ENCODE data around the gene RWDD1.
"Not testable (repeated sequence)": the region's sequence is repeated elsewhere in the genome, so short reads cannot be mapped to it uniquely, and the experiment has no call there.

The RWDD1 gene

DNA sequence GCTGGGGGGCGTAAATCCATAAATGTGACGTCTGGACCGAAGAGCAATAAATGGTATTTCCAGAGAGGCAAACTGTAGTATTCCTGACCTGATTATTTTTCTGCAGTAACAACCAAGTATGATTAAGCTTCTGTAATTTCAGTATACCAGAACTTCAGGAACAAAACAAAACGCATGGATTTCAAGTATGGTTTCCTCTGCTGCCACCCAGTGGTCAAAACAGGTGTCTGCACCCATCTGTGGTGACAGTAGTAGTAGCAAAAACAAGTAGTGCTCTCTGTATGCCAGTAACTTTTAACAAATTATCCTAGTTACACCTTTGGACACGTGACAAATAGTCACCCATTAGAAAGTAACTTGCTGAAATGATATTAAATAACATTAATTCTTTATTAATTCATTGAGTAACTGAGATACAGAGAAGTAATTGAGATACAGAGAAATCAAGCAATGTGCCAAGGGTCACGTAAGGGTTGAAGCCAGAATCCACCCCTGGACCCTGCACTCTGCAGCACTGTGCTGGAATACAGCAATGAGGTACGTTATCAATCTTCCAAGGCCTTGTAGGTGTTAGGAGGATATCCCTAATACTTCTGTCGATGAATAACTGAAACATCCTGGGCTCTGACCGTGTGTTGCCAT is 9.8 kb upstream of the RWDD1 start:
- DNase-seq (ENCODE audit: low read depth) = peak; percentile 48

- no peak for DNase-seq (ENCODE audit: low read depth)
Measured at GRCh38 chr6:116562019-116562403, 9.3 kb upstream of the RWDD1 start.

GRCh38 chr6:116562614-116563013 is 8.7 kb upstream of the RWDD1 start:
- DNase-seq (ENCODE audit: low read depth) = no peak

GRCh38 chr6:116563830-116564229 is 7.5 kb upstream of the RWDD1 start:
- DNase-seq (ENCODE audit: low read depth) = no peak

- DNase-seq (ENCODE audit: low read depth) = no peak
Measured at GRCh38 chr6:116564311-116564710, 7.0 kb upstream of the RWDD1 start.

DNA sequence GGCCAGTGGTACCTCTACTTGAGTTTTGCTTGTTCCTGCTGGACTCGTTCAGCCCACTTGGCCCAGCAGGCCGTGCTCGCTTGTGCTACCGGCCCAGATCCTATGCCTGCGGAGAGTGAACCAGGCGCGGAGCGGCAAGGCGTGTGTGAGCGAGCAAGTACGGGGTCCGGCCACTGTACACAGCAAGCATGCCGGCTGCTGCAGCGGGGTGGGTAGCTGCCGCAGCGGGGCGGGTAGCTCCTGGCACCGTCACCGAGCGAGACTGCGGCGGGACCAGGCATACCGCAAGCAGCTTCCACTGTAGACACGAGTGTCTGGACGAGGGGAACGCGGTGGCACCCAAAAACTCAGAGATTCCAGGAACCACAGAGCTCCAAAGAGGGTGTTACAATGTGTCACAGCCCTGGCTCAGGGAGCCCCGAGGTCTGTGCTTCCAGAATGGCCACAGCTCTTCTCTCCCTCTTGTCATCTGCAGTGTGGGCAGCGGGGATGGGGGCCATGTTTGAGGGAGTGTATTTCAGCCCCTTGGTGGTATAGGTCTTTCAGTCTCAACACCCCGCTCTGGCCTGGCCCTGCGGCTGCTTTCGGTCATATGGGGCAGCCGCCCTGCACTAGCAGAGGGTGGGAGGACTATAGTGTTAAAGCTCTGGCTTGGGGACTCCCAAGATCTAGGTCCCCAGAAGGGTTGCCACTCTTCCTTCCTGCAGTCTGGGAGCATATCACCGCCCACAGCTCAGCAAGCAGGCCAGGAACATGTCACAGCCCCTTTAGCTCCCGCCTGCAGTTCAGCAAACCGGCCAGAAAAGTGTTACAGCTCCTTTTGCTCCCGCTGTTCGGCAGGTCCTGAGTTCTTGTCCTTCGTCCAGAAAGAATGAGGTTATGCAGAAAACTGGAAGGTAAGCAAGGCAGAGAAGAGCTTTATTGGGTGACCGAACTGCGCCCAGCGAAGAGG is 6.1 kb upstream of the RWDD1 start:
- no peak for DNase-seq (ENCODE audit: low read depth)

GRCh38 chr6:116568111-116568510 is 3.2 kb upstream of the RWDD1 start:
- no peak for DNase-seq (ENCODE audit: low read depth)

DNA sequence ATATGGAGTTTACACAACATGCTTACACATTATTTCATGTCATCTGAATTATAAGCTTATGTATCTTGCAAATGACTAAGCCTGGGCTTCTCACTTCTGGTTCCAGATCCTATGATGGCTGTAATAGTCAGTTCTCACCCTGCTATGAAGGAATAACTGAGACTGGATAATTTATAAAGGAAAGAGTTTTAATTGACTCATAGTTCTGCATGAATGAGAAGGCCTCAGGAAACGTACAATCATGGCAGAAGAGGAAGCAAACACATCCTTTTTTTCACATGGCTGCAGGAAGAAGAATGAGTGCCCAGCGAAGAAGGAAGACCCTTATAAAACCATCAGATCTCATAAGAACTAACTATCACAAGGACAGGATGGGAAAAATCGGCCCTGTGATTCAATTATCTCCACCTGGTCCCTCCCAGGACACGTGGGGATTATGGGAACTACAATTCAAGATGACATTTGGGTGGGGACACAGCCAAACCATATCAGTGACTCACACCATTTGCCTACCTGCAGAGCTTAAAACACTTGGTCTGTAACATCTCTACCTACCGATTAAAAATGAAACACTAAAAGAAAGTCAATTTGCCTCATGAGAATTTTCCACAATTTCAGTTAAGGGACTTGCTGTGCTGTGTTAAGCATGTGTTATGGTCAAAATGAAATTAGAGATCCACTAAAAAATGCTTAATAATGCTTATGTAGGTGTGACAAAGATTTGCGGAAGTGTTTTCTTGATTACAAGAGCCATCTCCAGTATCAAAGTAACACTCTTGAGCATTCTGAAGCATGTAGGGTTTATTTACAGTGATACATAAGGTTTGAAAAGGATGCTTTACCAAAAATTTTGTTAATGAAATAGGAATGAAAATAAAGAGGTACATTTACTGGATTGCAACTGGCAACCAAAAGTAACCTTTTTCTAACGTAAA is 2.2 kb upstream of the RWDD1 start:
- no peak for DNase-seq (ENCODE audit: low read depth)

- DNase-seq (ENCODE audit: low read depth) = no peak
Measured at GRCh38 chr6:116571683-116572000, 338 bp downstream of the RWDD1 start.

GRCh38 chr6:116572162-116572561 is 858 bp downstream of the RWDD1 start:
- no peak for DNase-seq (ENCODE audit: low read depth)

DNA sequence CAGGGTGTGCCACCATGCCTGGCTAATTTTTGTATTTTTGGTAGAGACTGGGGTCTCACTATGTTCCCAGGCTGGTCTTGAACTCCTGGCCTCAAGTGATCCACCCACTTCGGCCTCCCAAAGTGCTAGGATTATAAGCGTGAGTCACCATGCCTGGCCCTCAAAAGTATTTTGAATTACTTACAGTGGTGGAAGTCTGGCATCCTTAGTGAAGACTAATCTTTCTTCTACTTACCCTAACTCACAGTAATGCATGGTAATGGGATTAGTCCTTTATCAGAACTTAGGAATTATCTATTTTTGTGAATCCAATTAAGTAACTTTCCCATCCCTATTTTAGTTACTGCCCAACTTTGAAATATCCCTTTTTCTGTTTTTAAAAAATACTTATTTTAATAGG is 3.9 kb downstream of the RWDD1 start:
- DNase-seq (ENCODE audit: low read depth) = no peak

- DNase-seq (ENCODE audit: low read depth) = no peak
Measured at GRCh38 chr6:116577486-116577885, 6.2 kb downstream of the RWDD1 start.

DNA sequence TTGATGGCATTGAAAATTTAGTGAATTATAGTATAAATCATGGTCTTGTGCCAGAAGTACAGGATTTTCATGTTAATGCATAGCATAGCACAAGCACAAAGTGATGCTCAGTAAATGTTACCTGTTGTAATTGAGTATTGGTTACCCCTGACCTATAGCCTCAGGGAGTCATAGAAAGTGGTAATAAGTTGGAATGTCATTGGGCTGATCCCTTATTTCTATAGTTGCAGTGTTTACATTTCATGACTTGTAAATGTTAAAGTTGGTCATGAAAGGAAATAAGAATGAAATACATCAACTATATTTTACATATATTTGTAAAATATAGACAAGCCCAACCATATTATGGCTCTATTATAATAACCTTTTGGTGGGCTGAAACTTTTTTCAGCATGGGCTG is 7.0 kb downstream of the RWDD1 start:
- no peak for DNase-seq (ENCODE audit: low read depth)

- no peak for DNase-seq (ENCODE audit: low read depth)
Measured at GRCh38 chr6:116579143-116579542, 7.8 kb downstream of the RWDD1 start.

GRCh38 chr6:116580198-116580597 is 8.9 kb downstream of the RWDD1 start:
- DNase-seq (ENCODE audit: low read depth) = no peak

DNA sequence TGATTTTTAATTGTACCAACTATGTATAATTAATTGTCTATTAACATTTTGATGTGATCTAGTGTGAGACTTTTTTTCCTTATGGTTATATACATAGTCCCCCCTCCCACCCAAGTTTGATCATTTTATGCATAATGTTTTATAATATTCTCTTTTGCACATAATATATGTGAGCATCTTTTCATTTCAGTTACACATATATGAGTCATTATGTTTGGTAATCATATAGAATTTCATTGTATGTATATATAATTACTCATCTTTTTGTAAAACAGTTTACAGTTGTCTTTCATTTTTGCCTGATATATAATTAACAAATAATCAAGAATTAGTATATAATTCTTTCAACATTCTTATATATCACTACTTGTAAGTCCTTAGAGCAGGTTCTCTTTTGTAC is 15.0 kb downstream of the RWDD1 start:
- DNase-seq (ENCODE audit: low read depth) = no peak

- DNase-seq (ENCODE audit: low read depth) = no peak
Measured at GRCh38 chr6:116586738-116587137, 15.4 kb downstream of the RWDD1 start.

GRCh38 chr6:116595247-116595646 is 23.9 kb downstream of the RWDD1 start:
- DNase-seq (ENCODE audit: low read depth) = no peak

DNA sequence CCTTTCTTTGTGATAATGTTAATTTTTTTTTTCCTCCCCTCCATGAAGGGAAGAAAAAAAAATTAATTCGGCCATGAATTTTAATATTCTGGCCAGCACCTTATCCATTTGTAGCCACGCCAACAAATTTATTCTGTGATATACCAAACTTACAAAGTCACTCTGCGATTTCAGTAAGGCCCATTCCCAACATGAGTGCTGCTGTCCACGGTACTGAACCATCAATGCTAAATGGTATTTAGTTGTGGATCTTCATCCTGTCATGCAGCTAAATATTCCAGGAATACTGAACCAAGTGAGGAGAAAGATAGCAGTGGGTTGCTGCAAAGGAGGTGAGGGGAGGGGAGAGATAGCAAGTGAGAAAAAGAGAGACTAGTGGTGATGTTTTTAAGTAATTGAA is 25.5 kb downstream of the RWDD1 start:
- no peak for DNase-seq (ENCODE audit: low read depth)

DNA sequence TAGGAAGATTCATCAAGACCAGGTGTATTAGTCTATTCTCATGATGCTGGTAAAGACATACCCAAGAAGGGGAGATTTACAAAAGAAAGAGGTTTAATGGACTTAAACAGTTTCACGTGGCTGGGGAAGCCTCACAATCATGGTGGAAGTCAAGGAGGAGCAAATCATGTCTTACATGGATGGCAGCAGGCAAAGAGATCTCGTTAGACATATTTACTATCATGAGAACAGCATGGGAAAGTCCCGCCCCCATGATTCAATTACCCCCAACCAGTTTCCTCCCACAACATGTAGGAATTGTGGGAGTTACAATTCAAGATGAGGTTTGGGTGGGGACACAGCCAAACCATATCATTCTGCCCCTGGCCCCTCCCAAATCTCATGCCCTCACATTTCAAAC is 32.6 kb downstream of the RWDD1 start:
- DNase-seq (ENCODE audit: low read depth) = not testable (repeated sequence)

GRCh38 chr6:116604868-116605267 is 33.6 kb downstream of the RWDD1 start:
- not testable (repeated sequence) for DNase-seq (ENCODE audit: low read depth)

- DNase-seq (ENCODE audit: low read depth) = no peak
Measured at GRCh38 chr6:116605935-116606334, 34.6 kb downstream of the RWDD1 start.

- no peak for DNase-seq (ENCODE audit: low read depth)
Measured at GRCh38 chr6:116611056-116611455, 39.8 kb downstream of the RWDD1 start.

All from stimulated activated CD8-positive, alpha-beta memory T cell treated with anti-CD3 and anti-CD28 coated beads, Interleukin-15, amount 100 ng/mL, for 1 hour (primary cell).